Astrocyte (in vitro differentiated cells and primary cell): ENCODE data around the gene IRX6. TPM values are rescaled to one million over a fixed set of nuclear protein-coding genes. Genes with fewer than 3 reads are reported as not detected.

Experiments used
- DNase-seq: peaks from one replicate; pipeline ENCODE4 v3.0.0-alpha.2; 2010; ENCODE audit warnings: low read depth
- FAIRE-seq: peaks from 2 replicates; lab custom pipeline; 2011; peaks lifted over from hg19 to GRCh38; lab: Jason Lieb, UNC
- H2AFZ ChIP-seq: 2 replicates; pipeline ENCODE4 v1.6.0; 2012; ENCODE audit warnings: low read depth, low read length, inconsistent platforms
- H3K27ac ChIP-seq: 2 replicates; pipeline ENCODE4 v1.5.1; 2011; ENCODE audit warnings: low read depth, low read length, inconsistent platforms
- H3K27me3 ChIP-seq: 2 replicates; pipeline ENCODE4 v1.6.0; 2011; ENCODE audit warnings: low read length, inconsistent platforms; ENCODE audit not compliant: insufficient read depth
- H3K36me3 ChIP-seq: 2 replicates; pipeline ENCODE4 v1.5.1; 2011; ENCODE audit warnings: low read length, inconsistent platforms; ENCODE audit not compliant: insufficient read depth
- H3K4me1 ChIP-seq: 2 replicates; pipeline ENCODE4 v1.5.1; 2011; ENCODE audit warnings: low read length, inconsistent platforms; ENCODE audit not compliant: insufficient read depth
- H3K4me2 ChIP-seq: 2 replicates; pipeline ENCODE4 v1.6.0; 2012; ENCODE audit warnings: low read length, inconsistent platforms
- H3K4me3 ChIP-seq: 2 replicates; pipeline ENCODE4 v1.5.1; 2011; ENCODE audit warnings: low read depth, mild to moderate bottlenecking, low read length, inconsistent platforms; ENCODE audit not compliant: insufficient read depth
- H3K79me2 ChIP-seq: 2 replicates; pipeline ENCODE4 v1.6.0; 2012; ENCODE audit warnings: mild to moderate bottlenecking, low read length, inconsistent platforms; ENCODE audit not compliant: insufficient read depth
- H3K9ac ChIP-seq: 2 replicates; pipeline ENCODE4 v1.6.0; 2012; ENCODE audit warnings: mild to moderate bottlenecking, low read length, inconsistent platforms
- H3K9me3 ChIP-seq: 2 replicates; pipeline ENCODE4 v1.5.1; 2012; ENCODE audit warnings: low read depth, mild to moderate bottlenecking, low read length, inconsistent platforms; ENCODE audit not compliant: insufficient read depth
- H4K20me1 ChIP-seq: 2 replicates; pipeline ENCODE4 v1.6.0; 2012; ENCODE audit warnings: low read length, inconsistent platforms; ENCODE audit not compliant: insufficient read depth
- H3K27ac Mint-ChIP-seq: one replicate; pipeline ENCODE4 v1.8.0; 2021; ENCODE audit warnings: mild to moderate bottlenecking, mixed read lengths; ENCODE audit not compliant: unreplicated experiment
- H3K27me3 Mint-ChIP-seq: one replicate; pipeline ENCODE4 v1.8.0; 2021; ENCODE audit warnings: low read depth, mixed read lengths; ENCODE audit not compliant: unreplicated experiment
- H3K36me3 Mint-ChIP-seq: one replicate; pipeline ENCODE4 v1.8.0; 2021; ENCODE audit warnings: low read depth, mixed read lengths; ENCODE audit not compliant: unreplicated experiment
- H3K4me1 Mint-ChIP-seq: one replicate; pipeline ENCODE4 v1.8.0; 2021; ENCODE audit warnings: low read depth, mixed read lengths; ENCODE audit not compliant: unreplicated experiment
- H3K4me3 Mint-ChIP-seq: one replicate; pipeline ENCODE4 v1.8.0; 2021; ENCODE audit warnings: mild to moderate bottlenecking, moderate library complexity, mixed read lengths; ENCODE audit not compliant: unreplicated experiment
- H3K9me3 Mint-ChIP-seq: one replicate; pipeline ENCODE4 v1.8.0; 2021; ENCODE audit warnings: mild to moderate bottlenecking, mixed read lengths; ENCODE audit not compliant: unreplicated experiment
- EZH2 ChIP-seq: IDR thresholded peaks from 2 replicates; pipeline ENCODE4 v1.6.1; 2012; ENCODE audit warnings: mild to moderate bottlenecking, low read length, inconsistent platforms; ENCODE audit not compliant: insufficient read depth
- total RNA-seq: library from RNA; stranded (reverse); gene quantifications from 2 replicates; pipeline ENCODE4 v1.2.1, GENCODE V29; 2021
- TF ChIP-seq, protein P1 (sequence below): IDR thresholded peaks from 2 replicates; pipeline ENCODE4 v1.5.1; 2011; ENCODE audit warnings: low read depth, mild to moderate bottlenecking, inconsistent platforms, low read length, moderate library complexity; ENCODE audit not compliant: insufficient read depth

IRX6 gene
- total RNA-seq, 1 donor from 2014 or later, result not detected

DNA sequence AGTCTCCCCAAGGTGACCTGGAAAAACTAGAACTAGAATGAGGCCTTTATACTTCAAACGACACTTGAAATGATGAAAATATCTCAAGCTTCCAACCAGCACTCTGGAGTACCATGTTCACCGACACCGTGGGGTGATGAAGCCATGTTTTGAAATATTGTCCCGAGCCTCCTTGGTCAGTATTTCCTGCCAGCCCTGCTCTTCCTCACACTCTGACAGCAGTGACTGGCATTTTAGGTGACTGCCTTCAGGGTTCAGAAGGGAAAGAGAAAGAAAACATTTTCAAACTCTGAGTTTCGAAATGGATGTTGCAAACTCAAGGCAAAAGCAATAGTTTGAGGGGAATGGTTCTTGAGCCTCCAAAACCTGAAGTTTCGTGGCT lies 39.3 kb upstream of the IRX6 start:
- Histone ChIP-seq H3K4me2 (no peak overlapping the region), H3K27me3 (no peaks in the 10 kb centered on the region), H3K4me1 (no peaks in the 10 kb centered on the region), H3K36me3 (no peaks in the 10 kb centered on the region), H3K27ac (no peak overlapping the region), H2AFZ (no peak overlapping the region), H3K9ac (no peak overlapping the region), H3K4me3 (no peak overlapping the region), H3K9me3 (no peaks in the 10 kb centered on the region), H3K79me2 (no peaks in the 10 kb centered on the region), H4K20me1 (no peaks in the 10 kb centered on the region)
- Mint-ChIP-seq H3K4me3 (no peak overlapping the region), H3K27me3 (peaks cover 4% of the 10 kb centered on the region), H3K4me1 (no peaks in the 10 kb centered on the region), H3K27ac (no peak overlapping the region), H3K9me3 (peaks cover 2% of the 10 kb centered on the region), H3K36me3 (no peaks in the 10 kb centered on the region)
- no peak for TF ChIP-seq EZH2
- TF ChIP-seq, protein P1, sequence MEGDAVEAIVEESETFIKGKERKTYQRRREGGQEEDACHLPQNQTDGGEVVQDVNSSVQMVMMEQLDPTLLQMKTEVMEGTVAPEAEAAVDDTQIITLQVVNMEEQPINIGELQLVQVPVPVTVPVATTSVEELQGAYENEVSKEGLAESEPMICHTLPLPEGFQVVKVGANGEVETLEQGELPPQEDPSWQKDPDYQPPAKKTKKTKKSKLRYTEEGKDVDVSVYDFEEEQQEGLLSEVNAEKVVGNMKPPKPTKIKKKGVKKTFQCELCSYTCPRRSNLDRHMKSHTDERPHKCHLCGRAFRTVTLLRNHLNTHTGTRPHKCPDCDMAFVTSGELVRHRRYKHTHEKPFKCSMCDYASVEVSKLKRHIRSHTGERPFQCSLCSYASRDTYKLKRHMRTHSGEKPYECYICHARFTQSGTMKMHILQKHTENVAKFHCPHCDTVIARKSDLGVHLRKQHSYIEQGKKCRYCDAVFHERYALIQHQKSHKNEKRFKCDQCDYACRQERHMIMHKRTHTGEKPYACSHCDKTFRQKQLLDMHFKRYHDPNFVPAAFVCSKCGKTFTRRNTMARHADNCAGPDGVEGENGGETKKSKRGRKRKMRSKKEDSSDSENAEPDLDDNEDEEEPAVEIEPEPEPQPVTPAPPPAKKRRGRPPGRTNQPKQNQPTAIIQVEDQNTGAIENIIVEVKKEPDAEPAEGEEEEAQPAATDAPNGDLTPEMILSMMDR, result no peak
- no peak for DNase-seq
- FAIRE-seq, result no peak

DNA sequence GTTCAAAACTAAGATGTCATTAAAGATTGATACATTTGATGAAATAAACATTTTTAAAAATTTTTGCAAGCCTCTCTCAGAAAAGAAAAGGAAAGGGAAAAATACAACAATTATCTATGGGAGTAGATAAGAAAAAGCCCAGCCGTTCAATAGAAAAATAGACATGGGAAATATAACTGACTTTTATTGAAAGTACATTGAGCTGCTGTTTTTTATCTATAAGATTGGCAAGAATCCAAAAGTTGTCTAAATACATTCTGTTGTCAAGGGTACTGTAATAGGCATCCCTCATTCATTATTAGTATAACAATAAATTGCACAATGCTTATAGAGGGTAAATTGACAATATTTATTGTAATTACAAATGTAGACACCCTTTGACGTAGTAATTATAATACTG lies 38.4 kb upstream of the IRX6 start:
- no peaks in the 10 kb centered on the region for H3K36me3 ChIP-seq
- no peaks in the 10 kb centered on the region for H3K4me1 Mint-ChIP-seq
- H3K4me2 ChIP-seq, result no peak overlapping the region
- H3K4me3 Mint-ChIP-seq, result no peak overlapping the region
- H4K20me1 ChIP-seq, result no peaks in the 10 kb centered on the region
- H3K4me1 ChIP-seq, result no peaks in the 10 kb centered on the region
- H3K27ac Mint-ChIP-seq, result no peak overlapping the region
- H3K27me3 ChIP-seq, result no peaks in the 10 kb centered on the region
- no peaks in the 10 kb centered on the region for H3K79me2 ChIP-seq
- peaks cover 4% of the 10 kb centered on the region for H3K27me3 Mint-ChIP-seq
- H3K9me3 Mint-ChIP-seq, result peaks cover 2% of the 10 kb centered on the region
- H3K9me3 ChIP-seq, result no peaks in the 10 kb centered on the region
- FAIRE-seq (no peak), DNase-seq (no peak)
- TF ChIP-seq EZH2, result no peak
- TF ChIP-seq, protein P1, result no peak
- H3K9ac ChIP-seq, result no peak overlapping the region
- H3K36me3 Mint-ChIP-seq, result no peaks in the 10 kb centered on the region
- H2AFZ ChIP-seq, result no peak overlapping the region
- H3K27ac ChIP-seq, result no peak overlapping the region
- no peak overlapping the region for H3K4me3 ChIP-seq

DNA sequence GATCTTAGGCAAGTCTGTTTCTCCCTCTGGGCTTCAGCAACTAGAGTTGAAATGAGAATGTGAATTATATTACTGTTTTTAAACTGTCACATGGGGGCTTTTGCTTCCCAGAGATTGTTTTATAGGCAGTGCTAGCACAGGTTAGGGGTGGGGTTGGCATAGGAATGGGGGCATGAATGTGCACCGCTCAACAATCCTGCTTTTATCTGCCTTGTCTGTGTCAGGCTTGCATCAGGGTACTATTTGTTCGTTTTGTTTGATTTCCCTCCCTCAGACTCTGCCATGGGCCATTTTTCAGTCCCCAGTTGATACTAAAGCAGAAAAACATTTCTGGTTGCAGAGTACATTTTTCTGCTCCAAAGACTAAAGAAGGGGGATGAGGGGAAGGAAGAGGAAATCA lies 34.6 kb upstream of the IRX6 start:
- Mint-ChIP-seq H3K36me3 (no peaks in the 10 kb centered on the region), H3K27ac (no peak overlapping the region), H3K4me1 (peaks cover 3% of the 10 kb centered on the region), H3K9me3 (no peaks in the 10 kb centered on the region), H3K4me3 (no peak overlapping the region), H3K27me3 (peaks cover 7% of the 10 kb centered on the region)
- Histone ChIP-seq H3K4me2 (no peak overlapping the region), H3K4me3 (no peak overlapping the region), H4K20me1 (no peaks in the 10 kb centered on the region), H3K27me3 (no peaks in the 10 kb centered on the region), H3K4me1 (no peaks in the 10 kb centered on the region), H3K9me3 (no peaks in the 10 kb centered on the region), H3K27ac (no peak overlapping the region), H2AFZ (no peak overlapping the region), H3K79me2 (no peaks in the 10 kb centered on the region), H3K36me3 (no peaks in the 10 kb centered on the region), H3K9ac (no peak overlapping the region)
- DNase-seq (no peak), FAIRE-seq (no peak)
- TF ChIP-seq EZH2, result no peak
- TF ChIP-seq, protein P1, result no peak
